Sigmoid colon (tissue), 4 donors: ENCODE results near the gene FBXO7.

Experiments used
- EP300 ChIP-seq, 4 donors: sonication (generic); formaldehyde crosslinking; IDR thresholded peaks; one replicate each; pipeline ENCODE4 v1.6.1; 2017; ENCODE audit warnings: antibody characterized with exemption in 4 of 4
- POLR2A ChIP-seq, 2 donors: fragments of 450-650 bp; IDR thresholded peaks; one replicate each; pipeline ENCODE4 v1.6.1; 2016; ENCODE audit warnings: antibody characterized with exemption in 2 of 2, mild to moderate bottlenecking in 2 of 2, moderate library complexity in 2 of 2
- POLR2AphosphoS5 ChIP-seq, 4 donors: sonication (generic); formaldehyde crosslinking; IDR thresholded peaks; one replicate each; pipeline ENCODE4 v1.6.1; 2017; ENCODE audit warnings: antibody characterized with exemption in 4 of 4
- TF ChIP-seq, protein P1 (sequence below), 4 experiments: fragments of 450-650 bp in 3 of 4; fragments of 200-600 bp in 1 of 4; IDR thresholded peaks; one replicate each; pipeline ENCODE4 v1.5.1; 2016 to 2019; ENCODE audit warnings: antibody characterized with exemption in 4 of 4, mild to moderate bottlenecking in 3 of 4, moderate library complexity in 2 of 4

DNA sequence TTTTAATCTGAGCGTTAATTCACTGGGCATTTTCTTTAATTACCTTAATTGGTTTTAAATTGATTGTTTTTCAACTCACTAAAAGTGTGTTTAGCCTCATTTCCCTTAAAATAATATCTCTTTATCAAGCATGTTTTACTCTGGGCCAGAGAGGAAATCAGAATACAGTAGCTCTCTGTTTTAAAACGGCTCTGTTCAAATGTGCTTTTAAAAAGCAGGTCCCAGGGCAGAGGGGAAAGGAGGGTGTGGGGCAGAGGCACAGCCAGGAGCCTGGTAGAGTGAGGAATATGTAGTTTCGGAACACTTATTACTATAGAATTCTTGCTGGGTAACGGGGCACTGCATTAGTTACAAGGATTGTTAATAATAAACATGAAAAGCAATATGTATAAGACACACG lies 47.6 kb downstream of the FBXO7 start:
- TF ChIP-seq, protein P1, sequence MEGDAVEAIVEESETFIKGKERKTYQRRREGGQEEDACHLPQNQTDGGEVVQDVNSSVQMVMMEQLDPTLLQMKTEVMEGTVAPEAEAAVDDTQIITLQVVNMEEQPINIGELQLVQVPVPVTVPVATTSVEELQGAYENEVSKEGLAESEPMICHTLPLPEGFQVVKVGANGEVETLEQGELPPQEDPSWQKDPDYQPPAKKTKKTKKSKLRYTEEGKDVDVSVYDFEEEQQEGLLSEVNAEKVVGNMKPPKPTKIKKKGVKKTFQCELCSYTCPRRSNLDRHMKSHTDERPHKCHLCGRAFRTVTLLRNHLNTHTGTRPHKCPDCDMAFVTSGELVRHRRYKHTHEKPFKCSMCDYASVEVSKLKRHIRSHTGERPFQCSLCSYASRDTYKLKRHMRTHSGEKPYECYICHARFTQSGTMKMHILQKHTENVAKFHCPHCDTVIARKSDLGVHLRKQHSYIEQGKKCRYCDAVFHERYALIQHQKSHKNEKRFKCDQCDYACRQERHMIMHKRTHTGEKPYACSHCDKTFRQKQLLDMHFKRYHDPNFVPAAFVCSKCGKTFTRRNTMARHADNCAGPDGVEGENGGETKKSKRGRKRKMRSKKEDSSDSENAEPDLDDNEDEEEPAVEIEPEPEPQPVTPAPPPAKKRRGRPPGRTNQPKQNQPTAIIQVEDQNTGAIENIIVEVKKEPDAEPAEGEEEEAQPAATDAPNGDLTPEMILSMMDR (IDR thresholded peaks at IDR 0.05), result no peak
- TF ChIP-seq EP300 (IDR thresholded peaks at IDR 0.05) (no peak), POLR2AphosphoS5 (IDR thresholded peaks at IDR 0.05) (no peak), POLR2A (IDR thresholded peaks at IDR 0.05) (no peak)
